ES-I3 (cell line): ENCODE measurements around the gene CLIP4.
"Not testable (repeated sequence)": the region's sequence is repeated elsewhere in the genome, so short reads cannot be mapped to it uniquely, and the experiment has no call there.

Experiments
- H3K36me3 ChIP-seq: 2 replicates; pipeline ENCODE4 v1.6.1; 2013; ENCODE audit warnings: mild to moderate bottlenecking, low read length, control low read depth, moderate library complexity; ENCODE audit not compliant: insufficient read depth
- H3K4me1 ChIP-seq: 2 replicates; pipeline ENCODE4 v1.6.1; 2013; ENCODE audit warnings: mild to moderate bottlenecking, control low read depth, low read length; ENCODE audit not compliant: insufficient read depth
- H3K9ac ChIP-seq: 2 replicates; pipeline ENCODE4 v1.6.1; 2013; ENCODE audit warnings: low read depth, mild to moderate bottlenecking, low read length, moderate library complexity
- H3K9me3 ChIP-seq: 2 replicates; pipeline ENCODE4 v1.6.1; 2013; ENCODE audit warnings: mild to moderate bottlenecking, low read length, moderate library complexity; ENCODE audit not compliant: control insufficient read depth, insufficient read depth

Gene CLIP4

DNA sequence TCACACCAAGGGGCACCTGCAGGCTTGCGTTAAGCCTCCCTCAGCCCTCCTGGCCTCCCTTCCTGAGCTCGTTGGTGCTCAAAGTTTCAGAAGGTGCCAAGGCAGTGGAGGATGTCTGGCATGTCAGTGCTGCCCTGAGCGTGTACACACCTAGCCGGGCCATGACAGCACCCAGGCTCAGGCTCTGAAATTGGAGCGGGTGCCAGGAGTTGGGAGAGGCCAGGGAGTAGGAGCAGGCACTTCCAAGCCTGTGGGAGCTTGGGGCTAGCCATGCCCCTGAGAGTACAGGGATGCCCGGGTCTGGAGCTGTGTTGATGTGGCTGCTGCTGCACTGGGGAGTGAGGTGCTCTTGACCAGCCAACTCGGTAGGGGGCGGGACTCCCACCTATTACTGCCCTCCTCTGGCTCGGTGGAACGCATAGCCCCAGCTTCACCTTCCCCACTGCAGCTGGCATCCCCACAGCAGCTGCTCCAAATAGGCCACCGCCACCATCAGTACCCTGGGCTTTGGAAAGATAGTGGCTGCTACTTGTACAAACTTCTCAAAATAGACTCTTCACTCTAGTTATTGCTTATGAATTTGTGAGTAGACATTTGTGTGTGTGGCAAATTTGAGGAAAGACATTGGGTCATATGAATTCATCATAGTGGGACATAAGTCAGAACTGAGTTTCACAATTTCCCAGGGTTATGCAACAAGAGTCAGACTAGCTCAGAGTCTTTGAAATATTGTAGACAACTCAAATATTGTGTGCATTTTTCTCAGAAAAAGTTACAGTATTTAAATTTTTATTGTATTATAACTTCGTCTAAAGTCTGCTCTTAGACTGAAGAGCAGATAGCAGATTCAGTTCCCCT, 34.1 kb upstream of the CLIP4 start:
- Histone ChIP-seq H3K9me3 (peaks cover 6% of the 10 kb centered on the region; the same call in 1 of the 2 replicates), H3K36me3 (no peaks in the 10 kb centered on the region), H3K4me1 (no peaks in the 10 kb centered on the region), H3K9ac (no peak overlapping the region)

DNA sequence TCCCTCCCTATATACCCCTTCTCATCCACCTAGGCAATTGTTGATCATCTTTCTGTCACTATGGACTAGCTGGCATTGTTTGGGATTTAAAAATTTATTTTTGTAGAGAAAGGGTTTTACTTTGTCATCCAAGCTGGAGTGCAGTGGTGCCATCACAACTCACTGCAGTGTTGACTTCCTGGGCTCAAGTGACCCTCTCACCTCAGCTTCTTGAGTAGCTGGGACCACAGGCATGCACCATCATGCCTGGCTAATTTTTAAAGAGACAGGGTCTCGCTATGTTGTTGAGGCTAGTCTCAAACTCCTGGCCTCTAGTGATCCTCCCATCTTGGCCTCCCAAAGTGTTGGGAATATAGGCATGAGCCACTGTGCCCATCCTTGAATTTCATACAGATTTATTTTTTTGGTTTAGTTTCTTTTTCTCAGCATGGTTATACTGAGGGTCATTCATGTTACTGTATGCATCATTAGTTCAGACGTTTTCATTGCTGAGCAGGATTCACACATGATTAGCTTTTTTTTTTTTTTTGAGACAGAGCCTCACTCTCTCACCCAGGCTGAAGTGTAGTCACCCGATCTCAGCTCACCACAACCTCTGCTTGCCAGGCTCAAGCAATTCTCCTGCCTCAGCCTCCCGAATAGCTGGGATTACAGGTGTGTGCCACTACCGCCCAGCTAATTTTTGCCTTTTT, 32.3 kb upstream of the CLIP4 start:
- Histone ChIP-seq H3K4me1 (no peaks in the 10 kb centered on the region), H3K9me3 (peaks cover 6% of the 10 kb centered on the region; the same call in 1 of the 2 replicates), H3K9ac (no peak overlapping the region), H3K36me3 (no peaks in the 10 kb centered on the region)

DNA sequence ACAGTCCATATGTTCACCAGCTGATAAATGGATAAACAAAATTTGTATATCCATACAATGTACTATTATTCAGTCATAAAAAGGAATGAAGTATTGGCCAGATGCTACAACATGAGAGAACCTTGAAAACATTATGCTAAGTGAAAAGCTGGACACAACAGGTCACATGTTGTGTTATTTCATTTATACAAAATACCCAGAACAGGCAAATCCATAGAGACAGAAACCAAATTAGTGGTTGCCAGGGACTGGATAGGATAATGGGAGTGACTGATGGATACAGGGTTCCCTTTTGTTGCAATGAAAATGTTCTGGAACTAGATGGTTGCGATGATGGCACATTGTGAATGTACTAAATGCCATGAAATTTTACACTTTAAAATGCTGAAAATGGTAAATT, 30.7 kb upstream of the CLIP4 start:
- Histone ChIP-seq H3K4me1 (no peaks in the 10 kb centered on the region), H3K9ac (no peak overlapping the region), H3K9me3 (peaks cover 6% of the 10 kb centered on the region; the same call in 1 of the 2 replicates), H3K36me3 (no peaks in the 10 kb centered on the region)

DNA sequence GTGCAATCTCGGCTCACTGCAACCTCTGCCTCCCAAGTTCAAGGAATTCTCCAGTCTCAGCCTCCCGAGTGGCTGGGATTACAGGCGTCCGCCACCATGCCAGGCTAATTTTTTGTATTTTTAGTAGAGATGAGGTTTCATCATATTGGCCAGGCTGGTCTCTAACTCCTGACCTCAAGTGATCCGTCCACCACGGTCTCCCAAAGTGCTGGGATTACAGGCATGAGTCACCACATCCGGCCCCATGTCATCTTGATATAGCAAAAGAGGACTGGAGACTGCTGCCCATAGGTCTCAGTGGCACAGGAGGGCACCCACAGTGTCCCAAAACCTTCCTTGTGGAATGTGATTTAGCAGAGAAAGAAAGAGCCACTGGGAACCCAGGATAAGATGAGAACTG, 24.9 kb upstream of the CLIP4 start:
- not testable (repeated sequence) for H3K4me1 ChIP-seq, H3K9ac ChIP-seq, H3K36me3 ChIP-seq, H3K9me3 ChIP-seq

DNA sequence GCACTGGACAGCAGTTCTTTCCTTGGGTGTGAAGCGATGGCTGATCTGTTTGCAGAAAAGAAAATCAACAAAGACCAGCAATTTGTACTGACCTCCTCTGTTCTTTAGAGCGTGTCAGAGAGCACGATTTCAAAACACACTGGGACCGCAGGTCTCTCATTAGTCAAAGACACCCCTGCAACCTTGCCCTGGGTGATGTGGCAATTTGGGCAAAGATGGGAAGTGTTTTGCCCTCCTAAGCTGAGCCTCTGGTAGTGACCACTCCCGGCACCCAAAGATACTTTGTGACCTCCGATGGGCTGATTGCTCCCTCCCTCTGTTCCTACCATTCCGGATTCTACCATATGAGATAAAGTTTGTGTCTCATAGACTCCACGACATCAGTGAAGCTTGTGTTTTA, 18.2 kb upstream of the CLIP4 start:
- H3K36me3 ChIP-seq: peaks cover 3% of the 10 kb centered on the region; the same call in 1 of the 2 replicates

DNA sequence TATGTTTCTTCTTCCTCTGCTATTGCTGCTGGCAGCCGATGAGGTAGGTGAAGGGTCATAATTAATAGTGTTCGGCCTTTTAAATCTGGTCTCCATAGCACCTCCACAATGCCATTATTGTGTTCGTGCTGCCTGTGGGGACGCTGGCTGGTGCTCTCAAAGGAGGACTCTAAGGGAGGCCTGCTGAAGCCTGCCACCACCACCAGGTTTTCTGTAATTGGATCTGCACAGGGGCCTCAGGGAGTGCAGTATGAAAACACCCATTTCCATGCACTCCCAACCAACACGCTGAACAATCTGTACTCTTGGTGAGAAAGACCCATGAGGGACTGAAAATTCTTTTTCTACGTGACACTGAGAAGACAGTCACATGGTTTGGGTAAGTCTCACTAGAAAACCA, 17.6 kb upstream of the CLIP4 start:
- no peaks in the 10 kb centered on the region for H3K4me1 ChIP-seq
- no peak overlapping the region for H3K9ac ChIP-seq
- H3K36me3 ChIP-seq: peaks cover 3% of the 10 kb centered on the region; the same call in 1 of the 2 replicates
- H3K9me3 ChIP-seq: no peaks in the 10 kb centered on the region; the same call in 1 of the 2 replicates

More for the DNA sequence above, 18.2 kb upstream of the CLIP4 start:
- Histone ChIP-seq H3K4me1 (no peaks in the 10 kb centered on the region), H3K9me3 (no peaks in the 10 kb centered on the region; the same call in 1 of the 2 replicates), H3K9ac (no peak overlapping the region)

DNA sequence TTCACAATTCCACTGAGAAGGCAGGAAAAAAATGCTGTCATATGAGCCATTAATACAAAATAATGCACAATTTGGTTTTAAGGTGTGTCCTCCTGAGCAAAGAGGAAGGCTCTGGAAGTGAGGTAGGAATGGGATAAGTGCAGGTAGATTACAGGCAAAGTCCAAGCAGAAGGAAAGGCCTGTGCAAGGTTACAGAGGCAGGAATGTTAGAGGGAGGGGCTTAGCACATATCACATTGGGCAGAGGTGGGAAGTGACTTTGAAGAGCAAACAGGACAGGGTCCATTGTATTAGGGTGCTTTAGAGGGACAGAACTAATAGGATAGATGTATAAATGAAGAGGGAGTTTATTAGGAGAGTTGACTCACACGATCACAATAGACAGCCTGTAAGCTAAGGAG, 14.7 kb upstream of the CLIP4 start:
- no peaks in the 10 kb centered on the region for H3K4me1 ChIP-seq
- no peak overlapping the region for H3K9ac ChIP-seq

DNA sequence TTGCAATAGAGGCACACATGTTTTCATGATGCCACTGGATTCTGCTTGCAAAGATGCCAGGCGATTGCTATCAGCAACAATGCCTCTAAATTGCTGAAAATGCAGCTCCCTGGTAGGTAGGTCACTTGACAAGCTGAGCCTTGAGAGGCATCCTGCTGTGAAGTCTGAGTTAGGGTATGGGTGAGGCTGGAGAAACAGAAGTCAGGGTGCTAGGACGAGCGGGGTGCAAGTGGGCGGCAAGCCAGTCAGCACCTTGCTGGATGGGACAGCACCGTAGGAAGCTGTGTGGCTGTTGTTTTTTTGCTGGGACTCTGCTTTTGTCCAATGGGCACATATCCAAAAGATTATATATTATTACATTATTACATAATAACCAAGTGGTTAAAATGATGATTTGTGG, 10.5 kb upstream of the CLIP4 start:
- peaks cover 3% of the 10 kb centered on the region; the same call in 1 of the 2 replicates for H3K36me3 ChIP-seq
- H3K9me3 ChIP-seq: no peaks in the 10 kb centered on the region; the same call in 1 of the 2 replicates
- H3K9ac ChIP-seq: no peak overlapping the region
- no peaks in the 10 kb centered on the region for H3K4me1 ChIP-seq

More for the DNA sequence above, 14.7 kb upstream of the CLIP4 start:
- Histone ChIP-seq H3K9me3 (no peaks in the 10 kb centered on the region; the same call in 1 of the 2 replicates), H3K36me3 (peaks cover 3% of the 10 kb centered on the region; the same call in 1 of the 2 replicates)

DNA sequence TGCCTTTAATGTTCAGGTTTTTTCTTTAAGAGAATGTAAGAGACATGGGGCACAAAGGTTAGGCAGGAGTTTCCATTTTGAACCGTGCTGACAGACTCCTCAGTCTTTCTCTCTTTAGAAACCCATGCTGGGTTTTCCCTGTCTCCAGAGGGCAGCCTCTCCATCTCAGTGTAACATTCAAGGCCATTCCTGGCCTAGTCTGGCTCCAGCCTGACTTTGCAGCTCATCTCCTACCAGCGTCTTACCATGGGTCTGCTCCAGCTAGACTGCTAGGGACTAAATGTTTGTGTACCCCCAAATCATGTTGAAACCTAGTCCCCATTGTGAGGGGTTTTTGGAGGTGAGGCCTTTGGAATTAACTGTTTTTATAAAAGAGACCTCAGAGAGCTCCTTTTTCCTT, 9.8 kb upstream of the CLIP4 start:
- Histone ChIP-seq H3K4me1 (no peaks in the 10 kb centered on the region), H3K9ac (no peak overlapping the region), H3K36me3 (peaks cover 3% of the 10 kb centered on the region; the same call in 1 of the 2 replicates), H3K9me3 (no peaks in the 10 kb centered on the region; the same call in 1 of the 2 replicates)

DNA sequence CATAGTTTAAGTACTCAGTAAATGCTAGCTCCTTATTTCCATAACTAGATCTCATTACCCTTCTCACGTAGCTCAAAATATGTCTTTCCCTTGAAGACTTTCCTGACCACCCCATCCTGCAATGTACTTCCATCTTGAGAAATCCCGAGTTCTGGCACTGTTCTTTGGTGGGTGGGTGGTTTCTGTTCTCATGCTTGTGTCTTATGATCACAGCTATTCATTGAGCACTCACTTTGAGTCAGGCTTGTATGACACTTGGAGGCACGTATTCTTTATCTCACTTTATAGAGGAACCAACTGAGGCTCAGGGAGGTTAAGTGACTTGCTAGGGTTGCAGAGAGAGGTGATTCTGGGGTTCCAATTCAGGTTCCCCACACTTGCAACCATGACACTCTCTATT, 9.0 kb upstream of the CLIP4 start:
- no peaks in the 10 kb centered on the region for H3K36me3 ChIP-seq
- no peak overlapping the region for H3K9ac ChIP-seq
- no peaks in the 10 kb centered on the region for H3K9me3 ChIP-seq
- no peaks in the 10 kb centered on the region for H3K4me1 ChIP-seq

DNA sequence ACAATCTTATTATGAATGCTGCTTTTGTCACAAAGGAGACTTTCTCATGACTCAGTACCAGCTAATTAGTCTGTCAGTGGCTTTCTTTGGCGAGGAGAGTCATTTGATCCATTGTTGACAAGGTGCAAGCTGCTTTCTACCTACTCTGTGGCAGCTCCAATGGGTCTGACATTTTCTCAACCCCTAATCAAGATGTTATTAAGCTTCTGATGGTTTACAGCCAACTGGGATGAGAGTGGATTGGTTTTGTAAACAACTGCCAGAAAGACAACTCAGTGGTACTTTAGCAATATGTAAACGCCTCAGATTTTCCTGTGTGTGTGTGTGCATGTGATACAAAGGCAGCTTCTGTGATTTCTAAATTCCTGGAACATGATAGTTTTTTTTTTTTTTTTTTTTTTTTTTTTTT, 8.2 kb upstream of the CLIP4 start:
- no peaks in the 10 kb centered on the region for H3K4me1 ChIP-seq
- no peaks in the 10 kb centered on the region for H3K9me3 ChIP-seq
- H3K36me3 ChIP-seq: no peaks in the 10 kb centered on the region
- no peak overlapping the region for H3K9ac ChIP-seq

DNA sequence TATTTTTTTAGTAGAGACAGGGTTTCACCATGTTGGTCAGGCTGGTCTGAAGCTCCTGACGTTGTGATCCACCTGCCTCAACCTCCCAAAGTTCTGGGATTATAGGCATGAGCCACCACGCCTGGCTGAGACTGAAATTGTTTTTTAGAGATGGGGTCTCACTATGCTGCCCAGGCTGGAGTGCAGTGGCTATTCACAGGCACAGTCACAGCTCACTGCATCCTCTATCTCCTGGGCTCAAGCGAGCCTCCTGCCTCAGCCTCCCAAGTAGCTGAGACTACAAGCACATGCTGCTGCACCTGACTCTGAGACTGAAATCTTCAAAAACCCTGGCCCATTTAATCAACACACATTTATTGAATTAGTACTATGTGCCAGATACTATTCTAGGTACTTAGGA, 7.7 kb upstream of the CLIP4 start:
- not testable (repeated sequence) for H3K9ac ChIP-seq, H3K36me3 ChIP-seq, H3K9me3 ChIP-seq, H3K4me1 ChIP-seq

DNA sequence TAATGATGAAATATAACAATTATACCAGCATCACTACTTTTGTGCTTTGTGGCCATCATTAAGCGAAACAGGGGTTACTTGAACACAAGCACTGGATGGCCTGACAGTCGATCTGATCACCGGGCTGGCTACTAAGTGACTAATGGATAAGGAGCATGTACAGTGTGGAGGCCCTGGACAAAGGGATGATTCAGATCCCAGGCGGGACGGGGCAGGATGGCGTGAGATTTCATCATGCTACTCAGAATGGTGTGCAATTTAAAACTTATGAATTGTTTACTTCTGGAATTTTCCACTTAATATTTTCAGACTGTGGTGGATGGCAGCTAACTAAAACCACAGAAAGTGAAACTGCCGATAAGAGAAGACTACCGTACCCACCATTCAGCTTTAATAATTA, 7.0 kb upstream of the CLIP4 start:
- no peak overlapping the region for H3K9ac ChIP-seq

DNA sequence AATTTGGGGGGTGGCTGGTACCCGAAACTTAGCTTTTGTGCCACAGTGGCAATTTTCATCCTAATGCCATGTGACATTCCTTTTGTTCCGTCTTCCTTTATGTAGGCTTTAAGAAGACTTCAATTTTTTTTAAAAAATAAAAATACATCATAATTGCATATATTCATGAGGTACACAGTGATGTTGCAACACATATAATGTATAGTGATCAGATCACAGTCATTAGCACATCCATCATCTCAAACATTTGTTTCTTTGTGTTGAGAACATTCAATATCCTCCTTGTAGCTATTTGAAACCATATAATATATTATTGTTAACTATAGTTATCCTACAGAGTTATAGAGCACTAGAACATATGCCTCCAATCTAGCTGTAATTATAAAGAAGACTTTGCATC, 6.0 kb upstream of the CLIP4 start:
- Histone ChIP-seq H3K36me3 (no peaks in the 10 kb centered on the region), H3K9me3 (no peaks in the 10 kb centered on the region), H3K4me1 (no peaks in the 10 kb centered on the region)

More for the DNA sequence above, 7.0 kb upstream of the CLIP4 start:
- H3K36me3 ChIP-seq: no peaks in the 10 kb centered on the region
- H3K4me1 ChIP-seq: no peaks in the 10 kb centered on the region
- no peaks in the 10 kb centered on the region for H3K9me3 ChIP-seq

More for the DNA sequence above, 6.0 kb upstream of the CLIP4 start:
- no peak overlapping the region for H3K9ac ChIP-seq
